Skin epidermis (tissue), 12 donors: ENCODE results near the gene MAT1A.
"Not testable (repeated sequence)": the region's sequence is repeated elsewhere in the genome, so short reads cannot be mapped to it uniquely, and the experiment has no call there.

Experiments used
- H3K27ac ChIP-seq, 21 experiments: fragments of 200-600 bp; sonication (generic) in 11 of 21; one replicate each; pipeline ENCODE4 v1.5.0; 2020; ENCODE audit warnings: mild to moderate bottlenecking in 3 of 21, inconsistent platforms in 2 of 21, moderate library complexity in 2 of 21
- H3K4me3 ChIP-seq, 7 experiments: fragments of 200-600 bp; sonication (generic) in 2 of 7; one replicate each; pipeline ENCODE4 v1.5.0; 2020; ENCODE audit warnings: inconsistent platforms in 2 of 7, mild to moderate bottlenecking in 2 of 7, moderate library complexity in 1 of 7

The MAT1A gene

GRCh38 chr10:80289451-80290287 is at the start of gene MAT1A:
MAT1A (minus strand) TSS chr10:80289658; CDS start chr10:80289423, 235 bp downstream.
- Histone ChIP-seq H3K27ac (peak within 1 kb of the TSS in 5 of 21 experiments; percentile 40 to 75 (median 57)), H3K4me3 (peak within 1 kb of the TSS in 1 of 7 experiments; percentile 15)

- H3K27ac ChIP-seq: no peak overlapping the region
- H3K4me3 ChIP-seq: no peak overlapping the region
Measured at GRCh38 chr10:80333983-80334382, 44.5 kb upstream of the MAT1A start.

- no peak overlapping the region for H3K4me3 ChIP-seq
- H3K27ac ChIP-seq: no peak overlapping the region
Measured at GRCh38 chr10:80324891-80325364, 35.5 kb upstream of the MAT1A start.

GRCh38 chr10:80324086-80324485 is 34.6 kb upstream of the MAT1A start:
- no peak overlapping the region for H3K27ac ChIP-seq
- no peak overlapping the region for H3K4me3 ChIP-seq

GRCh38 chr10:80323311-80323710 is 33.9 kb upstream of the MAT1A start:
- Histone ChIP-seq H3K27ac (no peak overlapping the region), H3K4me3 (no peak overlapping the region)

GRCh38 chr10:80322711-80323110 is 33.3 kb upstream of the MAT1A start:
- H3K27ac ChIP-seq: no peak overlapping the region
- H3K4me3 ChIP-seq: no peak overlapping the region

GRCh38 chr10:80322158-80322557 is 32.7 kb upstream of the MAT1A start:
- H3K4me3 ChIP-seq: no peak overlapping the region
- no peak overlapping the region for H3K27ac ChIP-seq

GRCh38 chr10:80321183-80321582 is 31.7 kb upstream of the MAT1A start:
- no peak overlapping the region for H3K4me3 ChIP-seq
- H3K27ac ChIP-seq: no peak overlapping the region

GRCh38 chr10:80320377-80320776 is 30.9 kb upstream of the MAT1A start:
- Histone ChIP-seq H3K27ac (no peak overlapping the region), H3K4me3 (no peak overlapping the region)

- no peak overlapping the region for H3K4me3 ChIP-seq
- H3K27ac ChIP-seq: no peak overlapping the region
Measured at GRCh38 chr10:80319725-80320290, 30.4 kb upstream of the MAT1A start.

- Histone ChIP-seq H3K27ac (no peak overlapping the region), H3K4me3 (no peak overlapping the region)
Measured at GRCh38 chr10:80319318-80319717, 29.9 kb upstream of the MAT1A start.

- Histone ChIP-seq H3K4me3 (no peak overlapping the region), H3K27ac (no peak overlapping the region)
Measured at GRCh38 chr10:80318742-80319141, 29.3 kb upstream of the MAT1A start.

- Histone ChIP-seq H3K27ac (no peak overlapping the region), H3K4me3 (no peak overlapping the region)
Measured at GRCh38 chr10:80315391-80315790, 25.9 kb upstream of the MAT1A start.

GRCh38 chr10:80313523-80313922 is 24.1 kb upstream of the MAT1A start:
- Histone ChIP-seq H3K4me3 (no peak overlapping the region), H3K27ac (no peak overlapping the region)

- not testable (repeated sequence) for H3K4me3 ChIP-seq, H3K27ac ChIP-seq
Measured at GRCh38 chr10:80305989-80306388, 16.5 kb upstream of the MAT1A start.

GRCh38 chr10:80296942-80297341 is 7.5 kb upstream of the MAT1A start:
- H3K27ac ChIP-seq: no peak overlapping the region

GRCh38 chr10:80292607-80293239 is 3.3 kb upstream of the MAT1A start:
- no peak overlapping the region for H3K4me3 ChIP-seq
- no peak overlapping the region for H3K27ac ChIP-seq

More at GRCh38 chr10:80296942-80297341, 7.5 kb upstream of the MAT1A start:
- H3K4me3 ChIP-seq: no peak overlapping the region

GRCh38 chr10:80290474-80291220 is 1.2 kb upstream of the MAT1A start:
- H3K27ac ChIP-seq: no peak overlapping the region
- no peak overlapping the region for H3K4me3 ChIP-seq

GRCh38 chr10:80288849-80289248 is 609 bp downstream of the MAT1A start:
- H3K27ac ChIP-seq: no peak overlapping the region
- no peak overlapping the region for H3K4me3 ChIP-seq

GRCh38 chr10:80284522-80284921 is 4.9 kb downstream of the MAT1A start:
- H3K27ac ChIP-seq: no peak overlapping the region
- no peak overlapping the region for H3K4me3 ChIP-seq
